Stimulated activated naive CD8-positive, alpha-beta T cell treated with anti-CD3 and anti-CD28 coated beads, Interleukin-15, Interleukin-2, amounts not matched to agents 100 U/mL and 50 U/mL, for 24 hours (primary cell): ENCODE results near the gene UBXN6.

ENCODE experiments used
- ATAC-seq: fragments of 150-1000 bp; cut with Tn5 transposase; one replicate; pipeline ENCODE4 v1.10.0; 2021
- DNase-seq: peaks from one replicate; pipeline ENCODE4 v3.0.0; 2021

The UBXN6 gene

DNA sequence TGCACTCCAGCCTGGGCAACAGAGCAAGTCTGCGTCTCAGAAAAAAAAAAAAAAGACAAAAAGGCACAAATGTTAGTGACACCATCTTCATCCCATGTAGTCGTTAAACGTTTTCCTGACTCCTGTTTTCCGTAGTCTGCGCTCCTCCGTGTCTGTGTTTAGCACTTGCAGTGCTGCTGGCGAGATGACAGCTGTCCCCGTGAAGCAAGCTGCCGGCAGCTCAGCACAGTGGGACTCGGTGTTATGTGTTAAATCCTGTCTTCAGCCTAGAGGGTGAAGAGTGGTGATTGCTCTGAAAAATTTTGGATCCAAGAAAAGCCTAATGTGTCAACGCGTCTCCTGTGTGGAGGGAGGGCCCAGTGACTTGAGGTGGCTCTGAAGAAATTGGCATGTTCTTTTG lies 18.4 kb downstream of the UBXN6 start:
- DNase-seq = no peak

DNA sequence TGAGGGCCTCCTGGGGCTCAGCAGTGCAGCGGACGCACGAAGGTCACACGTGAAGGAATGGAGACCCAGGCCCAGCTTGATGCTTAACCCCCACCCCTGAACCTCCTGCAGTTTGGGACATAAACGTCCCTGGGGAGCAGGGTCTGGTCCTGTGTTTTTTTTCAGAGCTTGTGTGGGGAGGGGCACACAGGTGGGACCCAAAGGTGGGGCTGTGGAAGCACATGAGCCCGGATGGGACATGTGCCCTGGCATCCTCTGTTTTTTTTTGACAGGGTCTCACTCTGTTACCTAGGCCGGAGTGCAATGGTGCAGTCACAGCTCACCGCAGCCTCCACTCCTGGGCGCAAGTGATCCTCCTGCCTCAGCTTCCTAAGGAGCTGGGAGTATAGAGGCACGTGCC lies 20.5 kb downstream of the UBXN6 start:
- ATAC-seq (no peak), DNase-seq (no peak)

More for the DNA sequence above, 18.4 kb downstream of the UBXN6 start:
- ATAC-seq = no peak

DNA sequence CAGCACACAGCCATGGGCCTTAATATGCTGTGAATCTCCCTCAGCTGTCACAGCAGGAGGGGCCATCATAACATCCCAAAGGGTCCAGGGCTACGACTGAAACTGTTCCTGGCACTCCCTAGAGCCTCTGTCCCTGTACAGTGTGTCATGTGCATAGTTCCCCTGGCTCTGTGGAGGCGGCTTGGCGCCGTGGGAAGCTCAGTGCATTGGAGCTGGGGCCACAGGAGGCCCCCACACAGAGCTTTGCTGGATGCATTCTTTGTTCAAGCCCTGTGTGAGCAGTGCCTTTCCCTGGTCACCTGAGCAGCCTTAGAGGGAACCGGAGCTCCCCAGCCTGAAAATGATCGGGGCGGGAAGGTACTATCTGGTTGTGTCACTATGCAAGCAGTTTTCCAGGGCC lies 21.4 kb downstream of the UBXN6 start:
- DNase-seq (no peak), ATAC-seq (no peak)

DNA sequence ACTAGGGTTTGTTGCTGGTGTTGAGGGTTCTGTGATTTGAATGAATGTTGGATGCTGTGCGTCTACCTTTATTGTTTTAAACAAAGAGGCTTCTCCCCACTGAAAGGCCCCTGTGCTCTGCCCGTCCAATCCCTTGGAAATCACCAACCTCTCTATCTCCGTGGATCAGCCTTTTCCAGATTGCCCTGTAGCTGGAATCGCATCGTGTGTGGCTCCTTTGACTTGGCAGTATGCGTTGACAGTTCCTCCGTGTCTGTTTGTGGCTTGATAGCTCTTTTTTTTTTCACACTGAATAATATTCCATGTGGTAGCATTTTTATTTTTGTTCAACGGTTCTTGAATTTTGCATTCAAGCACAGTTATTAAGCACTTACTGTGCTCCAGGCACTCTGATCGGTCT lies 23.2 kb downstream of the UBXN6 start:
- DNase-seq (no peak), ATAC-seq (no peak)

DNA sequence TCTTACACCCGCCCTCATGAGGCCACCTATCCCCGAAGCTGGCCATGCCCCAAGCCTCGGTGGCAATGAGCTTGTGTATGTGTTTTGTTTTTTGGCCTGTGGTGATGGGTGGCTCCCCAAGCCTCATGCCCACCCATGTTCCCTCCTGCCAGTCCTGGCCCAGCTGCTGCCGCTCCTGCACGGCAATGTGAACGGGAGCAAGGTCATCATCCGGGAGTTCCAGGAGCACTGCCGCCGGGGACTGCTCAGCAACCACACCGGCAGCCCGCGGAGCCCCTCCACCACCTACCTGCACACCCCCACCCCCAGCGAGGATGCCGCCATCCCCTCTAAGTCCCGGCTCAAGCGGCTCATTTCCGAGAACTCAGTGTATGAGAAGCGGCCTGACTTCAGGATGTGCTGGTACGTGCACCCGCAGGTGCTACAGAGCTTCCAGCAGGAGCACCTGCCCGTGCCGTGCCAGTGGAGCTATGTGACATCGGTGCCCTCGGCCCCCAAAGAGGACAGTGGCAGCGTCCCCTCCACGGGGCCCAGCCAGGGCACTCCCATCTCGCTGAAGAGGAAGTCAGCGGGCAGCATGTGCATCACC lies 24.6 kb downstream of the UBXN6 start:
- DNase-seq = no peak
- no peak for ATAC-seq

DNA sequence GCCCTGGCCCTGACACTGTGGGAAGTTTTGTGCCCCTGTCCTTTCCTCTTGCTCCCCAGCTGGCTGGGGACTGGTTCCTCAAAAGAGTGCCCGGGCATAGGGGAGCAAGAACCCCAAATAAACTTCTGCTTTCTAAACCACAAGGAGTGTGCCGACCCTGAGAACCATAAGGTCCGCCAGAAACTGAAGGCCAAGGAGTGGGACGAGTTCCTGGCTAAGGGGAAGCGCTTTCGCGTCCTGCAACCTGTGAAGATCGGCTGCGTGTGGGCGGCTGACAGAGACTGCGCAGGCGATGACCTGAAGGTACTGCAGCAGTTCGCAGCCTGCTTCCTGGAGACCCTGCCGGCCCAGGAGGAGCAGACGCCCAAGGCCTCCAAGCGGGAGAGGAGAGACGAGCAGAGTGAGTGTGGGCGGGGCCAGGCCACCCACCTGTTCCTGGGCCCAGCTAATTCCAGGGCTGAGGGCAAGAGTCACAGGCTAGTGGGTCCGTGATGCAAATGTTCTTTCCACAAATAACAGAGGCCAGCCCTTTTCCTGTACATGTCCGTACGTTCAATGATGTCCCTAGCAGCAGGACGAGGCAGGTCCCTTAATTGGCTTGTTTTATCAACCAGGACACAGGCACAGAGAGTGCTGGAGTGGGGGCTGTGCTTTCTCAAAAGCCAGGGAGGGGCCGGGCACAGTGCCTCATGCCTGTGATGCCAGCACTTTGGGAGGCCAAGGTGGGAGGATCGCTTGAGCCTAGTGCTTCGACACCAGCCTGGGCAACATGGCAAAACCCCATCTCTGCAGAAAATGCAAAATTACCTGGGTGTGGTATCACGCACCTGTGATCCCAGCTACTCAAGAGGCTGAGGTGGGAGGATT lies 25.6 kb downstream of the UBXN6 start:
- ATAC-seq = no peak

DNA sequence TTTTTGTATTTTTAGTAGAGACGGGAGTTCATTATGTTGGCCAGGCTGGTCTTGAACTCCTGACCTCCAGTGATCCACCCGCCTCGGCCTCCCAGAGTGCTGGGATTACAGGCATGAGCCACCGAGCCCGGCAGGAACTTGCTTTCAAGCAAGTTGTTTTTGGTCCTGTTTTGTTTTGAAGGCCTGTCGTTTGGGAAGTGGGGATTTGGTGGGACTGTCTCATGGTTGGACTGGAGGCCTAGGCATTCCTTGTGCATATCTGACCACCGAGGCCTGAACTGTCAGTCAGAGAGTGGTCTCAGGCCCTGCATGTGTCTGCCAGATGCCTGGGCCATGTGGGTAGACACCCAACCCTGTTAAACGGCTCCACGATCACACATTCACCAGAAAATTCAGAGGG lies 26.3 kb downstream of the UBXN6 start:
- DNase-seq (no peak), ATAC-seq (no peak)

More for the DNA sequence above, 25.6 kb downstream of the UBXN6 start:
- no peak for DNase-seq

DNA sequence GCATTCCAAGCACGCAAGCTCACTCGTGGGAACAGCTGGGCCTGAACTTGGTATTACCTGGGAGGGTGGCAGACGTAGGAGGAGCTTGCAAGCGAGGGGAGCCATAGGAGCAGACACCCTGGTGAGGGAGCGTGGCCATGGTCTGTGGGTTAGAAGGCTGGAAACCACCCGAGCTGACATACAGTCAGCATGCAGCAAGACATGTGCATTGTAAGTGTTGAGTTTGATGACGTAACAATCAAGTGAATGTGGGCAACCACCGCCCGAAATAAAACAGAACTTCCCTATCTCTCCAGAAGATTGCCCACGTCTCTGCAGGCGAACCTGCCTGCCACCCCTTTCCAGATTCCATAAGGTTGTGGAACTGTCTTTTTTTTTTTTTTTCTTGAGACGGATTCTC lies 26.8 kb downstream of the UBXN6 start:
- ATAC-seq (no peak), DNase-seq (no peak)

DNA sequence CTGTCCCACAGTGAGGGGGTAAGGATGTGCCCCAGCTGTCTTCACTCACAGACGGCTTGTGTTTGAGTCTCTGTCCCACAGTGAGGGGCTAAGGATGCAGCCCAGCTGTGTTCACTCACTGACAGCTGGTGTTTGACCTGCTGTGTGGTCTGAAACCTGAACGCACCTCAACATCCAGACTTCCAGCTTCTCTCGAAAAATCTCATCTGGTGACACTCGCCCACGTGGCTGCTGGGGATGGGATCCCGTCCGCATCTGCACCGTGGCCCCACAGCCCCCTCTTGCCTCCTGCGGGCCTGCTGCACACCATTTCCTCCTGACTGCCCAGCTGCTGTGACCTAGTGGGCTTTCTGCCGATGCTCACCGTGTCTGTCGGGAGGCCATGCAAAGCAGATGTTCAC lies 27.8 kb downstream of the UBXN6 start:
- no peak for ATAC-seq
- DNase-seq = no peak

DNA sequence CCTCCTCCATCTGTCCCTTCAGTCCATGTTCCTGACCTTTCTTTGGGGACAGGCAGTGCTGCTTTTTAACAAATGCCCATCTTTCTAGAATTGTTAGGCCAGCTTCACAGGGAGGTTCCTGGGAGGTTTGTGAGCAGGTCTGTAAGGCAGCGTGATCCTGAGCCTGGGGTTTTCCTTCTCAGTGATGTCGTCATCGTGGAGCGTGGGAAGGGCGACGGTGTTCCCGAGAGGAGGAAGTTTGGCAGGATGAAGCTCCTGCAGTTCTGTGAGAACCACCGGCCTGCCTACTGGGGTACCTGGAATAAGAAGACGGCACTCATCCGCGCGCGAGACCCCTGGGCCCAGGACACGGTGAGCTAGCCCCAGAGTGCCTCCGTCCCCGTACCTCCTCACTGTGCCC lies 28.3 kb downstream of the UBXN6 start:
- ATAC-seq = no peak
- DNase-seq = no peak

DNA sequence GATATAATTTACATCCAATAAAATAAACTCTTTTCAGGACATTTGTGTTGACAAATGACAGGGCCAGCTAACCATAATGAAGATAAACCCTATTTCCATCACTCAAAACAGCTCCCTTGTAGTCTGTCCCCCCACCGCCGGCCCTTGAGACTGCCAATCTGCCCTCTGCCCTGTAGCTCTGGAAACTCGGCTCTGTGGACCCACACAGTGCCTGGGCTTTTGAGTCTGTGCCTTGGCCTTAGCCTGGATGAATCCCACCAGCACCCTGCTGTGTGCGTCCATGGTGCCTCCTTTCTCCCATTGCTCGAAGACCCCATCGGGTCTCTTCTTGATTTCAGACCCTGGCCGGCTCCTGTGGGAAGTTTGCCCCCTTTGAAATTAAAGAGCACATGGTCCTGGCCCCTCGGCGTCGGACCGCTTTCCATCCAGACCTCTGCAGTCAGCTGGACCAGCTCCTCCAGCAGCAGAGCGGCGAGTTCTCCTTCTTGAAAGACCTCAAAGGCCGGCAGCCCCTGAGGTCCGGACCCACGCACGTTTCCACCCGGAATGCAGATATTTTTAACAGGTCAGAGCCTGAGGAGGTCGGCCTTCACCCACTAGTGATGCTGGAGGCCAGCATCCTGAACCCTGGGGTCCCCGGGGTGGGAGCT lies 29.1 kb downstream of the UBXN6 start:
- no peak for ATAC-seq

DNA sequence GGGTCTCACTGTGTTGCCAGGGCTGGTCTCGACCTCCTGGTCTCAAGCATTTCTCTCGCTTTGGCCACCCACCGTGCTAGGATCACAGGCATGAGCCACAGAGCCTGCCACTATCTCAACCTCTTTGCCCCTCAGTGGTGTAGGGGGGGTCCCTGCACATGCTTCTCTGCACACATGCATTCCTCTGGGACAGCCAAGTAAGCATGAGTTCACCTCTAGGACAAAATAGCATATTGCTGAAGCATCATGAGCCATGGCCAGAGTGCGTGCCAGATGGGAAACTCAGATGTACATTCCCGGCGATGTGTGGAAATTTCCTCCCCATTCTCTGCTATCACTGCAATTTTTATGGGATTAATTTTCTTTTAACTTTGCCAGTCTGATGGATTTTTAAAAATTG lies 32.1 kb downstream of the UBXN6 start:
- ATAC-seq (no peak), DNase-seq (no peak)

More for the DNA sequence above, 29.1 kb downstream of the UBXN6 start:
- no peak for DNase-seq

DNA sequence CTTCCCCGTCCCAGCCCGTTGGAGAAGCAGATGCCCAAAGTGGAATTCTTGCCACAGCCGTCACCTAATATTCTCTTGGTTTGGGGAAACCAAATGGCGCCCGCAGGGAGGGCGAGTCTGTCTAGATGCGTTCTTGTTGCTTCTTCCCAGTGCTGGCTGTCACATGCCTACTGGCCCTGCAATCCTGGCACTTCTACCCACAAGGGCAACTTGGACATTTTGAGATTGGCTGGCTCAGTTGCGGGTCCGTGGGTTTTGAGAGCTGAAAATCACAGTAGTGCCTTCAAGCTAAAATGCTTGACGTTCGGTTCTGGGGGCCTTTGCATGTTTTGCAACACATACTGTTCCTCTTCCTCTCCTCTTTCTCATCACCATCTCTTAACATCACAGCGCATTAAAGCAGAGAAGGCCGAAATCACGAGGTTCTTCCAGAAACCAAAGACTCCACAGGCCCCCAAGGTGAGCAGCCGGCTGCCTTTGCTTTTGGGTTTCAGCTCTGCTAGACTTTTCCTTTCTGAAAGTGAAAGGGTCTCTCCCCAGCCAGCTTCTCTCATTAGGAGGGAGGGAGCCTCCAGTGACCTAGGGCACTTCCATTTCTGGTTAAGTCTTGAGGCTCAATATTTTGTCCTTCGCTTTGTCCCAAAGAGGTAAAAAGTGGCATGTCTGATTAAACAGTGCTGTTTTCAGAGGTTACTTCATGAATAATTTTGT lies 34.0 kb downstream of the UBXN6 start:
- ATAC-seq = no peak
- no peak for DNase-seq

DNA sequence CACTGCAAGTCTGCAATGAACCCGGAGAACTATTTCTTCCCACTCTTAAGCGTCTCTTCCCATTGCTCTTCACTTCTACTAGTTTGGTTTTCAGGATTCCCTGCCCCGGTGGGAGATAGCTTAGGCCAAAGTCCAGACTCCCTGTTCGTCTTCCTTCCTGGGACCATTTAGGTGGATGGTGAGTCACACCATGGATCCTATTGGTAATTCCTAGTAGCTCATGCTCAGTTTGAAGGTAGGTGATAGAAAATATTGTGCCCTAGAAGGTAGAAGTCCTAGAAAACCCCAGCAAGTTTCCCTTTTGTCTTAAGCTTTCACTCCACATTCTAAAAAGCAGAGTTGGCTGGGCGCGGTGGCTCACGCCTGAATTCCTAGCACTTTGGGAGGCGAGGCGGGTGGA lies 41.3 kb downstream of the UBXN6 start:
- no peak for DNase-seq
- ATAC-seq = no peak

DNA sequence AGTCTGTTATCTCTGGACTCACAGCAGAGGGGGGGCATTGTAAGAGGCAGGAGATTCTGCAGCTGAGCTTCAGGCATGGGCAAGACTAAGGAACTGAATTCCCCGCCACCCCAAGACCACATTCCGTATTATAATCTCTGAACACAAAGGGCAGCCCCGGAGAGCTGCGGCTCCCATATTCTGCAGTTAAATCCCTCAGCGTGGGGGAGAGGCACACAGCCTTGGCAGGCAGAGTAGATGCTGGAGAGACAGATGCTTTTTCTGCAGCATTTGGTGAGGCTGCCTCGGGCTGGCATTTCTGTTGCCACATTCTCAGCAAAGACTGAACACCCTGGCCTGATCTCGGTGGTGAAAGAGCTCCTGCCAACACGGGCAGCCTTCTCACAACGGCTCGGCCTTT lies 42.2 kb downstream of the UBXN6 start:
- ATAC-seq (no peak), DNase-seq (no peak)

DNA sequence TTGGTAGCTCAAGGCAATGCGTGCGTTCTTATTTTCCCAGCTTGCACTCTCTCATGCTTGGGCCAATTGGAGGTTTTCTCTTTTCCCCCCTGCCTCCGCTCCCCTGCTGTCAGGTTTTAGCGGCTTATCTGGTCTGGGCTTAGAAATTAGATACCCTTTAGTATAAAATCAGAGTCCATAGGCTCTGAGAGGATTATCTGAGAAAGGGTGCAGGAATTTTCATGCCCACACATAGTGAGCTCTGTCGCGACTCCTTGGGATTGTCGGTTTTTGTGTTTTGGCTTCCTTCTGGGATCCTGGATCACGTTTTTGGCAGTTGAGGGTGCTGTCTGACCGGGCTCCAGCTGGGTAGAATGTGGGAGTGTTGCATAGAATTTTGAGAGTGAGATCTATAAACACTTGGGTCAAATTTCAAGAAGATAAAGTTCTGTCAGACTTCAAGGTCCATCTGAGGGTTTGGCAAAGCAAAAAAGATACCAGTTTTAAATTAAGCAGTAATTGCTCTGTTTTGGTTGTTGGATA lies 42.7 kb downstream of the UBXN6 start:
- ATAC-seq (no peak), DNase-seq (no peak)

DNA sequence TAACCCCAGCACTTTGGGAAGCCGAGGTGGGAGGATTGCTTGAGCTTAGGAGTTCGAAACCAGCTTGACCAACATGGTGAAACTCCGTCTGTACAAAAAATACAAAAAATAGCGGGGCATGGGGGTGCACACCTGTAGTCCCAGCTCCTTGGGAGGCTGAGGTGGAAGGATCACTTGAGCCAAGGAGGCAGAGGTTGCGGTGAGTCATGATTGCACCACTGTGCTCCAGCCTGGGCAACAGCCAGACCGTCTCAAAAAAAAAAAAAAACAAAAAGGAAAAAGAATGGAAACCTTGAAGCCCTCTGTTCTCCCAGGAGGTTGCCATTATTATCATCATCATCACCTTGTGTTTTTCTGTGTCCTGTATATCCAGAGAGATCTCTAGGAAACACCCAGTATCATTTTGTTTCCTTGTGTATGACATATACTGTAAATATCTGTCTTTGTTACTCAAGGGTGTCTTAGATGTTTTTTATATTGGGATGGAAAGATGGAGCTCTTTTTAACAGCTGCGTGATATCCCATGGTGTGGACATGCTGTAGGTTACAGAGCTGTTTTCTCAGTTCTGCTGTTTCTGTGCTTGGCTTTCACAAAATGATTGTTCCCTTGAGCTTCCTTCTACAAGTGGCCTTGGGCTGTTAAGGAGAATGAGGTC lies 43.3 kb downstream of the UBXN6 start:
- DNase-seq (no peak), ATAC-seq (no peak)

DNA sequence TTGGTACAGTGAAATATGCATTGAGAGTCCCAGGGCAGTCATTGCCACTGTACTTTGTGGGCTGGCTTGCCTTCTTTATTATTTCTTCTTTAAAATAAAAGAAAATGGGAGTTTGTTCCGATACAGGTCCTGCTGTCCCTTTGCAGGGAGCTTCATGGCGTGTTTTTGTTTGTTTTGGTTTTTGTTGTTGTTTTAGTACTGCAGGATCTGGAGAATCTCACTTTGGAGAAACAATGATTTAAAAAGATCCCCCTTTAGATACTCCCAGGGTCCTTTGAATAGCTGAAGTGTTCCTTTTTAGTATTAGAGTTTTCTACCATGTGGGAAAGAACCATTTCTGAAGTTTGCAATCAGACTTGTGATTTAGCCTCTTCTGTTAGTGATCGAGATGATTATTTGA lies 44.0 kb downstream of the UBXN6 start:
- ATAC-seq (no peak), DNase-seq (no peak)

DNA sequence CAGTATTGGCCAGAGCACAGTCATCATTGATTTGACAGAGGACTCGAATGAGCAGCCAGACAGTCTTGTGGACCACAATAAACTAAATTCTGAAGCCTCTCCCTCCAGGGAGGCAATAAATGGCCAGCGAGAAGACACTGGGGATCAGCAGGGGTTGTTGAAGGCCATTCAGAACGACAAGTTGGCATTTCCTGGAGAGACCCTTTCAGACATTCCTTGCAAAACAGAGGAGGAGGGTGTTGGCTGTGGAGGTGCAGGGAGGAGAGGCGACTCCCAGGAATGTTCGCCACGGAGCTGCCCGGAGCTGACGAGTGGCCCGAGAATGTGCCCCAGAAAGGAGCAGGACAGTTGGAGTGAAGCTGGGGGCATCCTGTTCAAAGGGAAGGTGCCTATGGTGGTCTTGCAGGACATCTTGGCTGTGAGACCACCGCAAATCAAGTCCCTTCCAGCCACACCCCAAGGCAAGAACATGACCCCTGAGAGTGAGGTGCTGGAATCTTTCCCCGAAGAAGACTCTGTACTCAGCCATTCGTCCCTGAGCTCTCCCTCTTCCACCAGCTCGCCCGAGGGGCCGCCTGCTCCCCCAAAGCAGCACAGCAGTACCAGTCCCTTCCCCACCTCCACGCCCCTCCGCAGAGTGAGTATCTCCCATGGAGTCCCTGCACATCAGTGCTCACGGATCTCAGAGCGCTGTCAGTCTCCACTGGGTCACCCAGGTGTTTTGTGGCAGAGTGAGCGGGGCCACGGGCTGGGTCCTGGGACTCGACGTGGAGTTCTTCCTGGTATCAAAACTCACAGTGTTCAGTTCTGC lies 48.3 kb downstream of the UBXN6 start:
- ATAC-seq (no peak), DNase-seq (no peak)

DNA sequence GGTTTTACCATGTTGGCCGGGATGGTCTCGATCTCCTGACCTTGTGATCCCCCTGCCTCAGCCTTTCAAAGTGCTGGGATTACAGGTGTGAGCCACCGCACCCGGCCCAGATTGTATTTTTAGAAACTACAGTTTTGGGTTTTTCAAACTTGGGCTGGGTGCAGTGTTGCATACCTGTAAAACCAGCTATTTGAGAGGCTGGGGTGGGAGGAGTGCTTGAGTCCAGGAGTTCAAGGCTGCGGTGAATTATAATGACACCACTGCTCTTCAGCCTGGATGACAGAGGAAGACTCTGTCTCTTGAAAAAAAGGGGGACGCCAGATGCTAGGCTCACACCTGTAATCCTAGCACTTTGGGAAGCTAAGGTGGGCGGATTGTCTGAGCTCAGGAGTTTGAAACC lies 51.0 kb downstream of the UBXN6 start:
- no peak for DNase-seq
- ATAC-seq = no peak

DNA sequence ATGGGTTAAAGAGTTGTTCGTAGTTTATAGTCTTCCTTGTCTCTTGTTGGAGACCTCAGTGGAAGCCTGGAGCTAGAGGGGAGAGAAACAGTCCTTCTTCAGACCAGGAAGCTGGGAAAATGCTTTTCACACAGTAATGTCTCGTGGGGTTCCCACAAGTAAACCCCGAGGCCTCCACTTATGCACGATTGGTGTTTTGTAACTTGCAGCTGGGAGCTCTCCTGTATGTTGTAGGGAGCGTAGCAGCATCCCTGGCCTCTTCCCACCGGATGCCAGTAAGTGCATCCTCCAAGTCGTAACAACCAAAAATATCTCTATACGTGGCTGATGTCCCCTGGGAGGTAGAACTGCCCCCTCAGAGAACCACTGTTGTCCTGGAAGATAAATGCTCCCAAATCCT lies 51.6 kb downstream of the UBXN6 start:
- DNase-seq = no peak
- no peak for ATAC-seq
